GM12865 (cell line): ENCODE data around the gene CIAO1.
A peak's percentile ranks its signal among the peaks of the same experiment; 100 is the strongest.
"Not testable (repeated sequence)": the region's sequence is repeated elsewhere in the genome, so short reads cannot be mapped to it uniquely, and the experiment has no call there.

ENCODE experiments used
- DNase-seq: peaks from one replicate; pipeline ENCODE4 v3.0.0; 2010; ENCODE audit warnings: low read depth
- H3K4me3 ChIP-seq: 2 replicates; pipeline ENCODE4 v1.5.1; 2011; ENCODE audit warnings: mild to moderate bottlenecking, low read depth, low read length, control low read depth
- CTCF ChIP-seq: IDR thresholded peaks from 2 replicates; pipeline ENCODE4 v1.5.1; 2011; ENCODE audit warnings: low read length, control low read depth, low read depth, inconsistent platforms; ENCODE audit not compliant: insufficient read depth; ENCODE audit errors: missing control alignments

CIAO1 gene

GRCh38 chr2:96276787-96277499 is 10.9 kb downstream of the CIAO1 start:
- TF ChIP-seq CTCF: no peak
- DNase-seq: no peak
- H3K4me3 ChIP-seq: no peak overlapping the region

DNA sequence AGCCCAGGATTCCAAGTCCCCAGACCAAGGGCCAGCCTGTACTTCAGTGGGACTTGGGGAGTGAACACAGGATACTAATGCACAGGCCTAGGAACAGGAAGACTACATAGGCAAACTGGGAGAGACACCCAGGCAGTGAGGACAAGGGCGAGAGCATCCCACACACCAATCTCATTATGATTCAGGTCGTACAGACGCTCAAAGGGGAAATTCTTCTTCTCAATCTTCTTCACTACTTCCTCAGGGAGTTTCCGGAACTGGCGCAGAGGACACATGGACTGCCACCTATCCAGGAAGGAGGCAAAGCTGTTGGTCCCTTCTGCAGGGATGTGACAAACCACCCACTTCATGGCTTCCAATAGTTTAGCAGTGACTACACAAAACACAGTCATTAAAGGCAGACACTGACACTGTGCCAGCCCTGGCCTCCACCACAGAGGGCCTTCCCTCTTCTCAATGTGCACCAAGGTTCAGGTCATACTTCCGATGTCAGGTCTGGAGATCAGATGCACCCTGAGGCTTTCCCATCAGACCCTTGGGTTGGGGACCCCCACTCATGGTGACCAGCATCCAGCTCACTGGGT is 21.3 kb downstream of the CIAO1 start:
- TF ChIP-seq CTCF: no peak
- no peak overlapping the region for H3K4me3 ChIP-seq
- DNase-seq: peak; percentile 21

- H3K4me3 ChIP-seq: no peak overlapping the region
- TF ChIP-seq CTCF: no peak
- DNase-seq: no peak
Observed at GRCh38 chr2:96291751-96292150, 25.7 kb downstream of the CIAO1 start.

- not testable (repeated sequence) for DNase-seq, H3K4me3 ChIP-seq
Observed at GRCh38 chr2:96294271-96294670, 28.2 kb downstream of the CIAO1 start.

DNA sequence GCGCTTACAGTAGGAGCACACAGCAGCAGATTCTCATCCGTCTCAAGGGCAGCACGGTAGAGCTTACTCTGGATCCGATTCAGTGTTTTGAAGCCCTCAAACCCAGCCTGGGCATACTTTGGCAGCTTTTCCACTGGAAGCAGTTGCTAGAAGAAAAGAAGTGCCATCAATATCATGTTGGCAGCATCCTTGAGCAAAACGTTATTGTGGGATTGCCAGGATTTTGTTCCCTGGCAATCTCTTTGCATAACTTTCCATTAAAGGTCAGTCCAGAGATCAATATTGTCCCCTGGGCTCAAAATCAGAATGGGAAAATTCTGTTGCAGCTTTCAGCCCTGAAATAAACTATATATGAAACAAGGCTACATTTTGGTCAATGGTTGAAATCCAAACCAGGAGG is 30.9 kb downstream of the CIAO1 start:
- DNase-seq: no peak
- H3K4me3 ChIP-seq: no peak overlapping the region
- no peak for TF ChIP-seq CTCF

- no peak for TF ChIP-seq CTCF
- no peak for DNase-seq
- H3K4me3 ChIP-seq: no peak overlapping the region
Observed at GRCh38 chr2:96301865-96302264, 35.8 kb downstream of the CIAO1 start.

DNA sequence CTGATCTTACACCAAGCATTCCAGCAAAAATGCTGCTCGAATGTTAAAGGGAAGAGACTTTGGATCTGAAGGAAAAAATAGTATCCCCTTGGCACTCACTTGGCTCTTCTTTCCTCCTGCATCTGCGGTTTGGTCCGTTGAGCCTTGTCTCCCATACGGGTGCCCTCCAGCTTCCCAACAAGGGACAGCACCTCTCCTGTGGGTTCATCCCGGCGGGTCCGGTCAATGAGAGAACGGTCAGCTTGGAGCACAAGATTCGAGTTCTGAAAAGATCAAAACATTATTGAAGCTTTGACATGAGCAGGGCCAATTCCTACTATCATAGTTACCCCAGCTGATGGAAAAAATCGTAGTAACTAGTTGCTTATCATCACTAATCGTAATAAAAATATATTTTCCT is 38.6 kb downstream of the CIAO1 start:
- DNase-seq: no peak
- H3K4me3 ChIP-seq: peak overlapping the region; percentile 88
- no peak for TF ChIP-seq CTCF
